GM21367 (cell line): ENCODE data around the gene CDK5.

ENCODE experiments used
- ATAC-seq: cut with Tn5 transposase; IDR thresholded peaks from one replicate; pipeline ENCODE4 v1.9.1; 2021; ENCODE audit not compliant: unreplicated experiment

The CDK5 gene

DNA sequence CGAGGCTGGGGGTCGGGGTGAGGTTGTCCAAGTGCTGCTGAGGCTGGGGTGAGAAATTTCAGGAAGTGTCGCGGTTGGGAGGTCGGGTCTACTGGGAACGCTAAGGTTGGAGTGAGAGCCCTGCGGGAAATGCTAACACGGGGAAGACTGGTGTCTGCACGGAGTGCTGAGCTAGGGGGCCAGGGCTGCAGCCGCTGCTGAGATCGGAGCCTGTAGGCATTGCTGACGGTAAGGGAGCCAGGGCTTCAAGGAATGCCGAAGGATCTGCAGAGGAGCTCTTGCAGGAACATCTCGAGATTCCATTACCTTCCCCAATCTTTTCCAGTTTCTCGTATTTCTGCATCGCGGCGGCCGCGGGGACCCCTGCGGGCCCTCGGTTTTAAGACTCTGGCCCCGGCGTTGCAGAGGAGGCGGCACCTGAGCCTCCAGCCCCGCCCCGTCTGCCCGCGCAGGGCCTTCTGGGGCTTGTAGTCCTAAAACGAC is at the start of gene CDK5:
TSS of gene CDK5 (minus strand) at position 392 of the 483 bp plus-strand sequence. CDS start at position 343, 49 bp downstream.
- peak; percentile 9 for ATAC-seq

DNA sequence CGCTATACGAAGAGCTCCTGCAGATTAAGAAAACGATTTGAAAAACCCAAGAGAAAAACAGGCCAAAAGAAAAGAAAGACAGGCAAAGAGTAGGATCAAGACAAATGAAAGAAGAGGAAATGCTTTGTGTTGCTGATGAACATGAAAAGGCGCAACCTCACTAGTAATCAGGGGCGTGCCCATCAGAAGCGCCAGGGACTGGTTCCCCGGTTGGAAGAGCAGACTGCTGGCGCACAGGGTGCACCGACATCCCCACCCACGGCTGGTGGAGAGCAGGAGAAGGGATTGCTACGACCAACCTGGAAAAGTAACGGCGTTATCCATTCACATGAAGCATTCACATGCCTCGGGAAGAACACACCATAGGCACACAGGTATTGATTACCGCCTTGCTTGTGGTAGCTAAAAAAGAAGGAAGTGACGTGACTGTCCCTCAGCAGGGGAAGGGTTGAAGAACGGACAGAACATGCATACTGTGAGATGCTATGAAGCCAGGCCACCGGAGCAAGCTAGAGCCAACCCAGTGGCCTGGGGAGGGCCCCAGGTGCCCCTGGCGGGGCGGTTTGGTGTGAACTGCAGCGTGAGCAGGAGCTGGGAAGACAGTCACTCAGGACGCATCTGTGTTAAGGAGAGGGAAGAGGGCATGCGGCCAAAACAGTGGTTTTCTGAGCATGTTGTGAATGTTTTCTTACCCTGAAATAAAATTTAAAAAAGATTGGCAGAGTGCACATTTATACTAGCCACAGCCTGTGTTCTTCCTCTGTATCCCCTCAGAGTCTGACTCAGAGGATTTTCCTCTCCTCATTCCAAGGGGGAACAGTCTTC is 46.9 kb upstream of the CDK5 start:
- ATAC-seq, result no peak

GRCh38 chr7:151103973-151104372 is 46.3 kb upstream of the CDK5 start:
- ATAC-seq, result no peak

DNA sequence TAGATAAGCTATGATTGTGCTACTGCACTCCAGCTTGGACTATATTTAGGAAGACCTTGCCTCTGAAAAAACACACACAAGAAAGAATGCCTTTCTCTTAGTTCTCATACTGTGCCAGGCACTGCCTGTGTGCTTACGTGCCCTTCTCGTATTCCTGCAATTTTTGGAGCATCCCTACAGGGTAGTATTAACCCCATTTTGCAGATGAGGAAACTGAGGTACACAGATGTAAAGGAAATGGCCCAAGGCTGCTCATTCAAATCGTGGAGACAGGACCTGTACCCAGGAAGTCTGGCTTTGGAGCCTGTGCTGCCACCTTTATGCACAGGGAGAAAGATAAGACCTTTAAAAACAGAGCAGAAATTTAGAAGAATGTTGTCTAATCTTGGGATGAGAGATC is 45.3 kb upstream of the CDK5 start:
- no peak for ATAC-seq

DNA sequence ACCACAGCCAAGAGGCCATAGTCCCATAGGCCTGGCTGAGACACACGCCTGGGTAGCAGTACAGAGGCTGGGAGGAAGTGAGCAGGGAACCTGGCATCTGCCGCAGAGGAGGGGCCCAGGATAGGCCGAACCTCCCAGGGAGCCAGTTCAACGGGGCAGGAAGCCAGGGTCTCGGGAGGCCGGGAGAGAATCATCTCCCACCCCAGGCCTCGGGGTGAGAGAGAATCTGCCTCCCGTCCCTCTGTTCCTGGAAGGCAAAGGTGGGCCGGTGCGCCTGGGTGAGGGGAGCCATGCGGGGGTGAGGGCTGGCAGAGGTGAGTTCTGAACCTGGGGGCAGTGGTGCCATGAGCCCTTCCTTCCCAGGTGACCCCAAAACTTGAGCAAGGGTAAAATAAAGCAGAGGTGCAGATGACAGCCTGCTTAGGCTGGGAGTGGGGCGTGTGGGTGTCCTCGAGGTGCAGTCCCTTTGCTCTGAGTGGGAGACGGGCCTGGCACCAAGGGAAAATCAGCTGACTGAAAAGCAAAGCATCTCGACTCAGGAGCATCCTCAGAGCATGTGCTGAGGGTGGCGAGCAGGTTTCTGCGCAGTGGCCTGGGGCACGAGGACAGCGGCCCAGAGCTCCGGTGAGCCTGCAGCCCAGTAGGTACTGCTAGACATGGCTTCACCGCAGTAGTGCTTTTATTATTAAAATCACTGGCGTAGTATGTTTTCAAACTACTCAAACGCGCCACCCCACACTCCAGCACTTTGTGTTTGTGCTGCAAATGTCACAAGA is 44.1 kb upstream of the CDK5 start:
- no peak for ATAC-seq

DNA sequence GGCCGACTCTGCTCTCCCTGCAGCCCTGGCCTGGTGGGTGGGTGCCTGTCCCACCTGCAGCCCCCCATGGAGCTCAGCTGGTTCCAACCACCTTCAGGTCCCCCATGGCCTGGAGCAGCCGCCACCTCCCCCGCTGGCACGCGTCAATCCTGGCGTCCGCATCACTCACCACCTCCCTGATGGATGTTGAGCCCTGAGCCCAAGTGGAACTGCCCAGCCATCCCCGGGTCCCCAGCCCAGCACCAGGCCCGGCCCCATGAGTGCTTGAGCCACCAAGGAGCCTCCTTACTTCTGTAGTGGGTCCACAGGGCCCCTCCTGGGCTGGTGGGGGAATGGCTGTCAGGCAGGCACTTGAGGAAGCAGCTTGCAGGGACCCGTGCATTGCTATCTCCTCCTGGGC is 43.2 kb upstream of the CDK5 start:
- no peak for ATAC-seq

- ATAC-seq, result no peak
These were observed 42.0 kb upstream of the CDK5 start for GRCh38 chr7:151099486-151100211.

DNA sequence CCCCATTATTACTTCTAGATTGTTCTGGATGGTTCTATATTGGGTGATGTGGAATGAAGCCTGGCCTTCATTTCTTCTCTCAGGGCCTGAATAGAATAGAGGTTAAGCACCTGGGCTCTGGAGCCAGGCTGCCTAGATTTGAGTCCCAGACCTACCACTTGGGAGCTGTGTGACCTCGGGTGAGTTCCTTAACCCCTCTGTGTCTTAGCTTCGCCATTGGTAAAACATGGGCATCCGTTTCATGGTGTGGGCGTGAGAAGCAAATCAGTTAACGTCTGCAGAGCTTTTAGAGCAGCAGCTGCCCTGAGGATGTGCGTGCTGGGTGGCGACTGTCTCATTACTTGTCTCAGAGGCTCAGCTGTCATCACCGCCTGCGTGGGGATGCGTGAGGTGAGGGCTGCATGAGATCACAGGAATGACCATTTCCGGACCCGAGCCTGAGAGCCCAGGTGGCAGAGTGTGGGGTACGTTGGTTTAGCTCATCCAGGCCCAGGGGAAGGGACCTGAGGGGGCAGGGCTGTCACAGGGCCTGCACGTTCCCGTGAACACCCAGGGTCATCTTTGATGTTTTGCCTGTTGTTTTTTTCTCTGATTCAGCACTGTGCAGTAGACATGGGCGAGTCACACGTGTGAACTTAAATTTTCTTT is 38.3 kb upstream of the CDK5 start:
- no peak for ATAC-seq

- no peak for ATAC-seq
These were observed 37.6 kb upstream of the CDK5 start for GRCh38 chr7:151095123-151095797.

DNA sequence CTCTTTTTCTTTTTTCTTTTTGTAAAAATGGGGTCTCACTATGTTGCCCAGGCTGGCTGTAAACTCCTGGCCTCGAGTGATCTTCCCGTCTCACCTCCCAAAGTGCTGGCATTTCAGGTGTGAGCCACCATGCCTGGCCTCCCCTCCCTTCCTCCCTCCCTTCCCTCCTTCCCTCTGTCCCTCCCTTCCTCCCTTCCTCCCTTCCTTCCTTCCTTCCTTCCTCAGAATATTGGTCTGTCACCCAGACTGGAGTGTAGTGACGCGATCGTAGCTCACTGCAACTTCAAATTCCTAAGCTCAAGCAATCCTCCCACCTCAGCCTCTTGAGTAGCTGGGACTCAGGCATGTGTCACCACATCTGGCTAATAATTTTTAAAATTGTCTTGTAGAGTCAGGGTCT is 37.0 kb upstream of the CDK5 start:
- ATAC-seq, result no peak

DNA sequence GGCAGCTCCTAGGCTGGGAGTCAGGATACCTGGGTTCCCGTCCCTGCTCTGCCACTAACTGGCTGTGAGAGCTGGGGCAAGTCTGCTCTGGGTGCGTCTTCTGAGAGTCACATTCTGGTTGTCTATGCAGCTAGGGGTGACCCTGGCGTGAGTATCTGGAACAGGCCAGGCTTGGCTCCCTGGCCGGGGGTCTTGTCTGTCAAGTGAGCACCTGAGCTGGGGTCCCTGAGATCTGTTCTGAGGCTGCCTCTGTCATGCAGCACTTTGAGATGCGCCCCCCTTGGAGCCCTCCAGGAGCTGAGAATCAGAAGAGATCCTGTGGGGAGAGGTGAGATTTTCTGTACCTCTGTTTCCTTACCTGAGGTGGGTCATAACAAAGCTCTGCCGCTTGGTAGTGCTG is 36.1 kb upstream of the CDK5 start:
- ATAC-seq, result no peak

- no peak for ATAC-seq
These were observed 34.3 kb upstream of the CDK5 start for GRCh38 chr7:151091988-151092387.

DNA sequence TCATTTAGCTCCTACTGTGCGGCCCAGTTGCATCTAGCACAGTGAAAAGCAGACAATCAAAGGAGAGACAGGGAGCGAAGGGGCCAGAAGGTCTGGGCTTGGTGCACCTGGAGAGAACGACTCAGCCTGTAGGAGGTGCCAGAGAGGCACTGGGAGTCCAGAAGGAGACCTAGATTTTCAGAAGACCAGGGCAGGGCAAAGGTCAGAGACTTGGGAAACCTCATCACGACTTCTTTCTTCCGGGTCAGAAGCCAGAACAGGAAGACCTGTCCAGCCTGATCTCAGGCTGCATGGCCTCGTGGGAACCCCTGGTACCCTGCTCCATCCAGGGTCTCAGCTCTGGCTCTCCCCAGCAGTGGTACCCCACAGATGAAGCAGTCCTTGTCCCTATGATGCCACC is 33.7 kb upstream of the CDK5 start:
- no peak for ATAC-seq

DNA sequence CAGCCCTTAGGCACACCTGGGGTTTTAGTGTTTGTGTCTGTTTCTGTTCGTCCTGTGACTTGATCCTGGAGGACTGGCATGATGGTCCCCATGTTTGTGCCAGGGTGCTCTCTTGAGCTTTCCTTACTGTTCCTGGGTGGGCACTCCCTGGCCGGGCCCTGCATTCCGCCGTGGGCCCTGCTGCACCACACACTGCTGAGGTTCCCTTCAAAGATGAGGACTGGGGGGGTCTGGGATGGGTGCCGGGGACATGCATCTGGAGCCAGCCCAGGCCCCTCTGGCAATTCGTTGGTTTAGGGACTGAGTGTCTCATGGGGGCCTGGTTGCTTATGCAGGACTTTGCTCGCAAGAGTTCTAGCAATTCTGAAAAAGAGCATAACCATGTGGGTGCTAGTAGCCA is 33.3 kb upstream of the CDK5 start:
- no peak for ATAC-seq

- ATAC-seq, result no peak
These were observed 32.4 kb upstream of the CDK5 start for GRCh38 chr7:151089893-151090730.

DNA sequence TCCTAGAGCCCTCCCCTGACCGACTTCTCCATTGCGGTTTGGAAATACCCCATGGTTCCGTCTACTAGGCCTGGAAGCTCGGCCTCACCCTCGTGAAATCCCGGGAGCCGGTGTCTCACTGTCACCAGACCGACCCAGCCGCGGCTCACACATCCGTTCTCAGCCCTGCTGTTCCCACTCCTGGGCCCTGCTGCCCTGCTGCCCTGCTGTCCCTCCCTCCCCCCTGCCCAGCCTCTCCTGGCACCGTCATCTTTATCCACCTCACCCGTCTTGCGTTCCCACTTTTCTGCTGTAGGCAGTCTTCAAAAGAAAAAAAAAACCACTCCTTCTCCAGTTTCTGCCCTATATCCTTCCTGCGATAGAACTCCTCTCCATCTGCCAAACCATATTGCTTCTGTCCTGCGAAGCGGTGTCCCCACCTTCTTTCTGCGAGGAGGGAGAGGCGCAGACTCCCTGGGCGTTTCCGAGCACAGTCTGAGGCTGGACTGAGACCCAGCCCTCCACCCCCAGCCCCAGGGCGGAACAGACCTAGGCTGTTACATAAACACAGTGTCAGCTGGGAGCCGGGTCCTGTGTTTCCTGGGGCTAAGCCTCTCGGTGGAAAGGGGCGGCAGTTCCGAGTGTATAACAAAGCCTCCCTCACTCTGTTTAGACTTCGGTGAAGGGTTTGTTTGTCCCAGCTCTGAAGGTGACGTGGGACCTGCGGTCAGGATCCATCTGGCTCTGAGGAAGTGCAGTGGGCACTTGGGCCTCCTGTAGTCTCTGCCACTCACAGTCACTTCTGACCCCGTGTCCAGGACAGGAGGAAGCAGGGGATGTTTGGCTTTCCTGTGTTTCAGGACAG is 31.4 kb upstream of the CDK5 start:
- ATAC-seq, result no peak

GRCh38 chr7:151088019-151088855 is 30.5 kb upstream of the CDK5 start:
- ATAC-seq, result no peak
